ENCODE measurements around the gene OR56A3.

OR56A3 gene

GRCh38 chr11:5973530-5973929, 31.5 kb downstream of the OR56A3 start:
- no peak for DNase-seq (ENCODE audit: low spot score)

DNA sequence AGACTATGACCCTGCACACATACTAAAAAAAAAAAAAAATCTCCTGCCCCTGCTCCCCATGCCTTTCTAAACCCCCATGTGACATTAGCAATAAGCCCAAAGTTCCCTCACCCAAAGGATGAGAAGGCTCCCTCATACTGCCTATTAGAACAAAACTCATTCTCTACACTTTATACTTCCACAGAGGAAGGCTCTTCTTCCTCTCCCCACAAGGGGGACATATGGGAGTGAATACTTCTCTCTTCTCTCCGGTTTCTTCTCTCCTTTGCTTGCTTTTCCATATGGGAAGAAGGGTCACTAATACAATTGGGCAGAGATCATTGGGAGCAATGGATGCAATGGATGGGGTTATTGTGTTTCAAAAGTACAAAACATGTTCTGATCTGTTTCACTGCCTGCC, 41.4 kb downstream of the OR56A3 start:
- DNase-seq (ENCODE audit: low spot score), result no peak

DNA sequence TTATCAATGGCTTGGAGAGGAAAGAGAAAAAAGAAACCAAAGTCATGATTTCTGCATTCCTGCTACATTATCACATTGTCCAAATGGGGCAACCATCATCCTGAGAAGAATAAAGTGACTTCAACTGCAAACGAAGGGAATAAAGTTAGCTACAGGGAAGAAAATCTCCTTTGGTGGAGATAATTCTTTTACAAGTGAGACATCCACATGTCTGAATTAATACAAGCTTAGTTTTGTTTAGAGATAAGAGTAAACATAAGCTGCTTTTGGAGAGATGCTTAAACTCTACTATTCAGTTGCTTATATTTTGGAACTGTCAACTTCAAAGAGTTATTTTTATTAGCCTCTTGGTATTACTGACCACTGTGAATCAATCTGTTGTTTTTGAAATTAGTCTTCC, 44.8 kb downstream of the OR56A3 start, which contains the start of gene OR52L1:
Gene OR52L1, minus strand, starts transcription at position 101 of the 400 bp plus-strand sequence. Its CDS starts 55 bp downstream, at position 46.
- no peak for DNase-seq (ENCODE audit: low spot score)

DNA sequence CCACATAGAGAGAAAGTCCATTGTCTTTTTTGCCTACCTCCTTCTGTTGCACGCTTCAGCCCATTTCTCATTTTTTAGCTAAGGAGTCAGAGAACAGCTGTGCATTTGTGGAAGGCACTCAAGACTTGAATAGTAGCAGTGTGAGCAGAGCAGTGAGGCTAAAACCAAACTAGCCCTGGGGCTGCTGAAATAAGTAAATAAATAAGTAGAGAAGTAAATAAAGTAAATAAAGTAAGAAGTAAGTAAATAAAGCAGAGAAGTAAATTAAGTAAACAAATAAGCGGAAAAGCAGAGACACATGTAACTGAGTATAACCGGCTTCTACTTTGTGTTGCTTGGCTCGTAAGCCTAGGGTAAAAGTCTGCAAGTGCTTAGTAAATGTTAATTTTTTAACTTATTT, 47.2 kb downstream of the OR56A3 start:
- no peak for DNase-seq (ENCODE audit: low spot score)

DNA sequence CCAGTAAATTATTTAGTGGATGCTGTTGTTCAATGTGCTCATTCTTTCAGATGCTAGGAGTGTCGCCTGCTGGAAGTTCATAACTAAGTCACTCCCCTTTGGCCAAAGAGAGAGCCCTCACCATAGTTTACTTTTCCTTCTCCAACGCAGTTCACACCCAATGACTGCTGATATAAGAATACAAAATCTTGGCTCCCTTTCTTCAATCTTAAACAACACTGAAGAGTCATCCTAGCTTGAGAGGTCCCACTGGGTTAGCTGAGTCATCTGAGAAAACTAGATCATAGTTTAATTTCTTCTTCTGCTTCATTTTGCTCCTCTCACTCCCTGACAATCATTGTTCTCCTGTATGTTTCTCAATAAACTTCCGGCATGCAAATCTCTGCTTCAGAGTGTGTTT, 50.1 kb downstream of the OR56A3 start:
- DNase-seq (ENCODE audit: low spot score), result no peak

GRCh38 chr11:5992604-5993251, 50.7 kb downstream of the OR56A3 start:
- DNase-seq (ENCODE audit: low spot score), result no peak

DNA sequence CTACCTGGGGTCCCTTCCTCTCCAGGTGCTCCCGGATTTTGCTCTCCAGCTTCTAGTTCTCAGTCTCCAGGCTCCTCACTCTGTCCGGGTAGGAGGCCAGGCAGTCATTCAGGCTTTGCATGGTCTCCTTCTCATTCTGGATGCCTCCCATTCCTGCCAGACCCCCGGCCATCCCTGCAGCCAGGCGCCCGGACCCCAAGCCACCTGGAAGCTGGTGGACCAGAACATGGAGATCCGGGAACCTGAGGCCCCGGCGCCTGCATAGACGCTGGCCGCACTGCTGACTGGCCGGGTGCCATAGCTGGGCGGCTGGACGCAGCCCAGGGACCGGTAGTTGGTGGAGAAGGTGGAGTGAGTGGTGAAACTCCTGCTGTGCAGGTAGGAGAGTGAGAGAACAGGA, 52.7 kb downstream of the OR56A3 start:
- no peak for DNase-seq (ENCODE audit: low spot score)
